K562 (cell line): ENCODE measurements around the gene PYM1. TPM values are rescaled to one million over a fixed set of nuclear protein-coding genes. Genes with fewer than 3 reads are reported as not detected.

ENCODE experiments used
- ATAC-seq: fragments of 200-7000 bp; cut with Tn5 transposase; 3 replicates; pipeline ENCODE4 v1.9.1; 2020; ENCODE audit warnings: moderate library complexity
- BruUV-seq: library from RNA; stranded (reverse); fragments of 400-500 nt; replicated peaks from 2 replicates; lab custom pipeline; 2021; lab: Mats Ljungman, UMichigan
- CTCF ChIA-PET: fragments of 300-600 bp; formaldehyde crosslinking; extraction: SDS; loops from one replicate; lab custom pipeline; 2021; ENCODE audit warnings: low intra/inter-chr PET ratio; lab: Yijun Ruan, JAX
- POLR2A ChIA-PET: fragments of 300-600, 350-650 bp; sonication (Branson Sonifier 250); formaldehyde crosslinking; extraction: SDS; loops from one replicate; lab custom pipeline; 2021; ENCODE audit warnings: antibody characterized with exemption, inconsistent platforms; lab: Yijun Ruan, JAX
- DNase-seq, 4 experiments: peaks; one replicate each; pipeline versions ENCODE4 v3.0.0 to v3.0.0-alpha.2; 2011 to 2018; ENCODE audit warnings: low spot score in 3 of 4, mixed read lengths in 3 of 4; ENCODE audit errors: extremely low read depth in 1 of 4
- FAIRE-seq: peaks from 2 replicates; lab custom pipeline; 2011; peaks lifted over from hg19 to GRCh38; lab: Jason Lieb, UNC
- H2AFZ ChIP-seq: 2 replicates; pipeline ENCODE4 v1.6.0; 2011; ENCODE audit warnings: low read depth, low read length, control low read depth, inconsistent platforms
- H3K27ac ChIP-seq: fragments of 200-600 bp; 3 replicates; pipeline ENCODE4 v1.8.0; 2011; ENCODE audit warnings: low read depth, mild to moderate bottlenecking, control low read depth, inconsistent platforms, low read length, moderate library complexity, mixed read lengths; ENCODE audit errors: extremely low read depth
- H3K27me3 ChIP-seq, 2 experiments: fragments of 300-600 bp in 1 of 2; 2 replicates in 1 of 2; 3 replicates in 1 of 2; pipeline versions ENCODE4 v1.6.0 to v1.8.0; 2011; ENCODE audit warnings: inconsistent platforms in 2 of 2, low read length in 2 of 2, mild to moderate bottlenecking in 1 of 2, mixed read lengths in 1 of 2, moderate library complexity in 1 of 2; ENCODE audit not compliant: control insufficient read depth in 2 of 2, insufficient read depth in 2 of 2
- H3K36me3 ChIP-seq: fragments of 300-600 bp; 3 replicates; pipeline ENCODE4 v1.8.0; 2011; ENCODE audit warnings: mild to moderate bottlenecking, low read length, inconsistent platforms; ENCODE audit not compliant: control insufficient read depth, insufficient read depth
- H3K4me1 ChIP-seq, 2 experiments: fragments of 200-600 bp in 1 of 2; replicated peaks in 1 of 2; 2 replicates in 1 of 2; 3 replicates in 1 of 2; pipeline versions ENCODE4 v1.5.1 to v1.8.0; 2011; ENCODE audit warnings: inconsistent platforms in 2 of 2, low read length in 2 of 2, mild to moderate bottlenecking in 1 of 2, mixed read lengths in 1 of 2, moderate library complexity in 1 of 2; ENCODE audit not compliant: control insufficient read depth in 2 of 2, insufficient read depth in 2 of 2
- H3K4me2 ChIP-seq: 2 replicates; pipeline ENCODE4 v1.6.1; 2011; ENCODE audit warnings: low read length, control low read depth, inconsistent platforms, mixed read lengths; ENCODE audit not compliant: insufficient read depth
- H3K4me3 ChIP-seq: fragments of 200-600 bp; sonication (generic), shearing (Covaris generic); 2 replicates; pipeline ENCODE4 v1.5.1; 2016; ENCODE audit warnings: control low read depth, inconsistent platforms
- H3K79me2 ChIP-seq: fragments of 200-600 bp; 3 replicates; pipeline ENCODE4 v1.8.0; 2011; ENCODE audit warnings: low read length, inconsistent platforms; ENCODE audit not compliant: control insufficient read depth, insufficient read depth
- H3K9ac ChIP-seq, 2 experiments: 2 replicates each; pipeline versions ENCODE4 v1.6.0 to v1.6.1; 2011; ENCODE audit warnings: low read depth in 2 of 2, low read length in 2 of 2, control low read depth in 1 of 2, inconsistent platforms in 1 of 2, mild to moderate bottlenecking in 1 of 2, mixed read lengths in 1 of 2; ENCODE audit not compliant: insufficient read depth in 1 of 2
- H3K9me1 ChIP-seq: one replicate; pipeline ENCODE4 v1.6.0; 2011; ENCODE audit warnings: inconsistent platforms, mild to moderate bottlenecking, low read length, moderate library complexity; ENCODE audit not compliant: control insufficient read depth, insufficient read depth
- H3K9me3 ChIP-seq: replicated peaks from 2 replicates; pipeline ENCODE4 v1.5.1; 2011; ENCODE audit warnings: low read depth, low read length, inconsistent platforms; ENCODE audit not compliant: control insufficient read depth, insufficient read depth
- H4K20me1 ChIP-seq: replicated peaks from 2 replicates; pipeline ENCODE4 v1.6.1; 2011; ENCODE audit warnings: low read length, inconsistent platforms, mixed read lengths; ENCODE audit not compliant: control insufficient read depth, insufficient read depth
- ATF6 ChIP-seq: sonication (generic); formaldehyde crosslinking; IDR thresholded peaks from 2 replicates; pipeline ENCODE4 v1.4.0; 2020; ENCODE audit warnings: mild to moderate bottlenecking, missing genetic modification reagents
- FOXP4 ChIP-seq: sonication (generic); formaldehyde crosslinking; IDR thresholded peaks from 2 replicates; pipeline ENCODE4 v1.8.0; 2022; ENCODE audit warnings: mild to moderate bottlenecking, missing genetic modification reagents, borderline replicate concordance
- JUN ChIP-seq, 2 experiments: sonication (generic) in 1 of 2; formaldehyde crosslinking in 1 of 2; IDR thresholded peaks; 2 replicates each; pipeline versions ENCODE4 v1.6.1 to v1.8.0; 2012 to 2022; ENCODE audit warnings: borderline replicate concordance in 2 of 2, mild to moderate bottlenecking in 2 of 2, improper control_type of control experiment in 1 of 2, low read depth in 1 of 2, low read length in 1 of 2, missing genetic modification reagents in 1 of 2
- KLF1 ChIP-seq: fragments of 450-650 bp; IDR thresholded peaks from 2 replicates; pipeline ENCODE4 v1.6.1; 2016; ENCODE audit warnings: missing genetic modification characterization, missing compliant biosample characterization
- YY1 ChIP-seq, 3 experiments: IDR thresholded peaks; 2 replicates each; pipeline ENCODE4 v1.6.1; 2011; ENCODE audit warnings: low read length in 2 of 3, mild to moderate bottlenecking in 2 of 3, moderate library complexity in 2 of 3, borderline replicate concordance in 1 of 3, control low read depth in 1 of 3, low read depth in 1 of 3; ENCODE audit not compliant: insufficient read depth in 3 of 3, insufficient replicate concordance in 2 of 3, control insufficient read depth in 1 of 3, insufficient read length in 1 of 3; ENCODE audit errors: extremely low read depth in 1 of 3
- ZNF165 ChIP-seq: fragments of 250-450 bp; sonication (Bioruptor Pico); IDR thresholded peaks from 2 replicates; pipeline ENCODE4 v1.4.0; 2020; ENCODE audit warnings: borderline replicate concordance
- ZNF224 ChIP-seq: sonication (generic); formaldehyde crosslinking; IDR thresholded peaks from 2 replicates; pipeline ENCODE4 v1.8.0; 2022; ENCODE audit warnings: mild to moderate bottlenecking, missing genetic modification reagents
- WGBS: fragments of 100-300 bp; shearing (Covaris generic); methylation state at CpG from one replicate; pipeline ENCODE4 v1.1.6; 2016; ENCODE audit warnings: low coverage, mixed read lengths; ENCODE audit not compliant: insufficient coverage; ENCODE audit errors: missing lambda C conversion rate; 5-methylcytosine and 5-hydroxymethylcytosine counted together
- in situ Hi-C: fragments of 300-500 bp; cut with MboI; formaldehyde crosslinking; loops from 4 replicates; pipeline ENCODE4 v1.15.0; 2018; ENCODE audit warnings: inconsistent platforms, mixed read lengths
- intact Hi-C: fragments of 100-400 bp; cut with micrococcal nuclease; formaldehyde crosslinking; loops from 2 replicates; pipeline ENCODE4 v1.14.2; 2022
- polyA plus RNA-seq, 8 experiments: library from polyadenylated mRNA; depleted of rRNA in 4 of 8; stranded (reverse) in 5 of 8; unstranded in 3 of 8; fragments of >200 nt; fragmentation: Nextera tagmentation in 2 of 8; fragmentation: Illumina TruSeq in 1 of 8; extraction: Ambion mirVana in 2 of 8; extraction: Trizol in 1 of 8; gene quantifications; 2 replicates each; pipeline versions ENCODE4 v1.2.1 to v1.2.3, GENCODE V29; 2011 to 2014; ENCODE audit warnings: inconsistent platforms in 1 of 8, missing spikeins in 1 of 8
- total RNA-seq, 7 experiments: library from RNA; depleted of rRNA in 6 of 7; stranded (reverse); fragments of >200 nt in 6 of 7; fragmentation: Illumina TruSeq in 2 of 7; extraction: Trizol in 2 of 7; gene quantifications; 2 replicates each; pipeline versions ENCODE4 v1.2.1 to v1.2.3, GENCODE V29; 2011 to 2021; ENCODE audit warnings: low replicate concordance in 1 of 7
- TF ChIP-seq, protein P1 (sequence below): fragments of 250-450 bp; sonication (Bioruptor Pico); IDR thresholded peaks from 2 replicates; pipeline ENCODE4 v1.9.0; 2021; ENCODE audit warnings: mild to moderate bottlenecking, inconsistent platforms

PYM1 gene
- total and polyA plus RNA-seq, 9 of the 15 experiments (the other 6 are each of a cell fraction or from before 2014, with no cell fraction given): 29.0 to 51.3 (median 34.1) TPM

DNA sequence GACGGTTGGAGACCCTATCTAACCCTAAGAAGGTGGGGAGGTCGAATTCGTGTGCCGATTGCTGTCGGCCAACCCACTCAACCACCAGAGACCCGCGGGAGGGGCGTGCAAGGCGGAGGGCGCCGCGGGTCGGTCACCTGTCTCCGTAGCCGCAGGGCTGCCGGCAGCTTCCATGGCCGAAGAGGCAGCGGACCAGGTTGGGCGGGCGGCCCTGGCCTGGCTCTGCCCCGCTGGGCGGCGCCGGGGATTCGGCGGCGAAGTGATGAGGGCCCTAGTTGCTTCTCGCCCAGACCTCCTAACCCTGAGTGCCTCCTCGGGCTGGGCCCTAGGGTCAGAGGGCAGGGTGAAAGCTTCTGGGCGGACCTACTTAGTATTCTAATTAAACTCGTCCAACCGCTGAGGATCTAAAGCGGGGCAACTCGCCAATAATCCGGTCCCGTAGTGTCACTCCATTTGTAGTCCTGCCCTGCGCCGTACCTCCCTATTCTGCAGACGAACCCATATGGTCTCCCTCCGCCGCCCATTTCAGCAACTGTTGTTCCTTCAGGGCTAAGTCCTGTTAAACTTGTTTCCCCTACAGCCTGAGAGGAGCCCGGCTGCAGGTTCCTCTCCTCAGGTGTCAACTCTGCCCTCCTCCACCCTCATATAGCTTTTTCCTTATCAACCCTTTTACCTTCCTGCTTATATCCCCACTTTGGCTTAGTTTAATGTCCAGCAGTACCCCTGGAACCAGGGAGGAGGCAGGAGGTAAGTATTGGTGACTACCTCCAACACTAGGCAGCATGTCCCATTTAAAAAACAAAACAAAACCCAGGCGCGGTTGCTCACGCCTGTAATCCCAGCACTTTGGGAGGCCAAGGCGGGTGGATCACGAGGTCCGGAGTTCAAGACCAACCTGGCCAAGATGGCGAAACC, at the start of gene PYM1 (continued):
- peak; percentile 41; the same call in 1 of the 2 replicates for TF ChIP-seq FOXP4 (CRISPR knock-in tag)

DNA sequence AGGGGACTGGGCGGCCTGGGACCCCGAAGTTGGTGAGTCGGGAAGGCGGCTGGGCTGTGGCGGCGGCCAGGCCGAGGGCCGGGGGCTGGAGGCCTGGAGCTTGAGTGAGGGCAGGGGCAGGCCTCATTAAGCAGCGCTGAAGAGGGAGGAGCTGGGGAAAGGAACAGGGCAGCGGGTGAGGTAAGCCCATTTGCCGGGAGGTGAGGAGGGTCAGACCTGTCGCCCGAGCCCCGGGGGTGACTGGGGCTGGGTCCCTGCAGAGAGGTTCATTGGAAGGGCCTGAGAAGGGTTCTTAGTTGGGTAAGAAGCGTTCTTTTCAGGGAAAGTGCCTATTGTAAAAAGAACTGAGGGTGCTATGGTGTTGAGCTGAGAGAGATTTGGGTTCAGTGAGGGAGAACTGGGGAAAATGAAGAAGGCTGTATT, 46.6 kb upstream of the PYM1 start:
- ATAC-seq (peak; percentile 68), DNase-seq (peak in 3 of 4 experiments; percentile 64 to 67 (median 65)), FAIRE-seq (peak; percentile 65)
- ChIA-PET CTCF (interaction anchor here (0.6 kb wide), 1 partner anchor 41 kb away, joined by 3 read pairs; no protein-coding TSS in a partner anchor), POLR2A (interaction anchor here (0.6 to 2.5 kb wide), 30 partner anchors 10 to 1956 kb away, joined by 3 to 49 read pairs (median 4); partner anchors contain the start of genes DNAJC14, IKZF4, ORMDL2 and PYM1)
- no TSS peak for BruUV-seq
- peaks cover 14 to 21% of the 10 kb centered on the region in 2 experiments for H3K4me1 ChIP-seq
- peaks cover 46% of the 10 kb centered on the region for H3K79me2 ChIP-seq
- peak overlapping the region; percentile 85 for H3K4me2 ChIP-seq
- in situ Hi-C loops (no loop called here), intact Hi-C loops (loop anchor here (5.0 kb wide), 1 partner anchor 47 kb away; the partner anchor contains the start of gene PYM1)
- H3K9me3 ChIP-seq: no peaks in the 10 kb centered on the region
- H3K27ac ChIP-seq: peak overlapping the region; percentile 63
- H3K9me1 ChIP-seq: no peaks in the 10 kb centered on the region
- peaks cover 48% of the 10 kb centered on the region for H3K36me3 ChIP-seq
- H3K4me3 ChIP-seq: peak overlapping the region; percentile 68
- H4K20me1 ChIP-seq: no peaks in the 10 kb centered on the region; the same call in 1 of the 2 replicates
- WGBS: 2% methylated on average over 10 of the region's 15 CpGs
- peak overlapping the region; percentile 50 for H2AFZ ChIP-seq
- H3K27me3 ChIP-seq: no peaks in the 10 kb centered on the region
- peak overlapping the region; percentile 80 to 92 for H3K9ac ChIP-seq
- TF ChIP-seq ATF6 (no peak), JUN (IDR thresholded peaks at IDR 0.05; ENCODE audit: borderline replicate concordance, low read depth, low read length) (no peak), JUN (CRISPR knock-in tag; IDR thresholded peaks at IDR 0.05; ENCODE audit: borderline replicate concordance) (peak; percentile 74; the same call in 1 of the 2 replicates), ZNF165 (no peak), ZNF224 (CRISPR knock-in tag) (0 out of 2 replicates have a peak, but pooled peaks have one; percentile 68), KLF1 (peak; percentile 61; the same call in 1 of the 2 replicates), YY1 (IDR thresholded peaks at IDR 0.05; ENCODE audit: borderline replicate concordance in 1 of 3, control insufficient read depth in 1 of 3, extremely low read depth in 1 of 3, insufficient read depth in 3 of 3, insufficient read length in 1 of 3, insufficient replicate concordance in 2 of 3, low read depth in 1 of 3, low read length in 2 of 3) (no peak)
- TF ChIP-seq, protein P1, sequence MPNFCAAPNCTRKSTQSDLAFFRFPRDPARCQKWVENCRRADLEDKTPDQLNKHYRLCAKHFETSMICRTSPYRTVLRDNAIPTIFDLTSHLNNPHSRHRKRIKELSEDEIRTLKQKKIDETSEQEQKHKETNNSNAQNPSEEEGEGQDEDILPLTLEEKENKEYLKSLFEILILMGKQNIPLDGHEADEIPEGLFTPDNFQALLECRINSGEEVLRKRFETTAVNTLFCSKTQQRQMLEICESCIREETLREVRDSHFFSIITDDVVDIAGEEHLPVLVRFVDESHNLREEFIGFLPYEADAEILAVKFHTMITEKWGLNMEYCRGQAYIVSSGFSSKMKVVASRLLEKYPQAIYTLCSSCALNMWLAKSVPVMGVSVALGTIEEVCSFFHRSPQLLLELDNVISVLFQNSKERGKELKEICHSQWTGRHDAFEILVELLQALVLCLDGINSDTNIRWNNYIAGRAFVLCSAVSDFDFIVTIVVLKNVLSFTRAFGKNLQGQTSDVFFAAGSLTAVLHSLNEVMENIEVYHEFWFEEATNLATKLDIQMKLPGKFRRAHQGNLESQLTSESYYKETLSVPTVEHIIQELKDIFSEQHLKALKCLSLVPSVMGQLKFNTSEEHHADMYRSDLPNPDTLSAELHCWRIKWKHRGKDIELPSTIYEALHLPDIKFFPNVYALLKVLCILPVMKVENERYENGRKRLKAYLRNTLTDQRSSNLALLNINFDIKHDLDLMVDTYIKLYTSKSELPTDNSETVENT (CRISPR knock-in tag): no peak; the same call in 1 of the 2 replicates
